ENCODE measurements around the gene BMP10. TPM values are rescaled to one million over a fixed set of nuclear protein-coding genes. Genes with fewer than 3 reads are reported as not detected.
A peak's percentile ranks its signal among the peaks of the same experiment; 100 is the strongest.
"Not testable (repeated sequence)": the region's sequence is repeated elsewhere in the genome, so short reads cannot be mapped to it uniquely, and the experiment has no call there.

The BMP10 gene
- total RNA-seq: not detected in 2 replicates

DNA sequence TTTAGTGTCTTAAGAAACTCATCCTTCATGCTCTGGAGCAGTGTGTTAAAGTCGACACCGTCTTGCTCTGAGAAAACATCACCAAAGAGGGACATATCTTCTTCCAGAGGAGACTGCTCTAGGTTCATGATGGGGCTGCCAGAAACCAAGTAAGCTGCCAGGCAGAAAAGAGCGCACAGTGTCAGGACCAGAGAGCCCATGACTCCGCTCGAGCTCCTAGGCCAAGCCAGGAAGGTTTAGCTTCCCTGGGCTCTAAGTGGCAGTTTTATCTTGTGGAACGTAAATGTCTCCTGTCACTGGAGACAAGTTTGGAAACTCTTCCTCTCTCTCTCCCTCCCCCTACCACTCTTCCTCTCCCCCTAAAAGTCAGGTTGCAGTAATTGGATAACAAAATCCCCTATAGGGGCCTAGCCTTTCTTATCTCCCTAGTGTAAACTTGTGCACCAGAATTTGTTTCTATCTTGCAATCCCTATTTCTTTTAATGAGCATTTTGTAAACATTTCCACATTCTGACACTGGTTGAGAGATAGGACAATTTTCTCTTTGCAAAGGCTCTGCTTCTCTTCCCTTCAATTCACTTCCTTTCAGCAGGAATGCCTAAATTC is at the start of gene BMP10:
Gene BMP10, minus strand, starts transcription at position 239 of the 606 bp plus-strand sequence. Its CDS starts 39 bp downstream, at position 200.
- no peak for DNase-seq (ENCODE audit: low read depth in 2 of 2)

GRCh38 chr2:68920481-68921170 is 49.4 kb upstream of the BMP10 start:
- no peak for DNase-seq (ENCODE audit: low read depth in 2 of 2)

DNA sequence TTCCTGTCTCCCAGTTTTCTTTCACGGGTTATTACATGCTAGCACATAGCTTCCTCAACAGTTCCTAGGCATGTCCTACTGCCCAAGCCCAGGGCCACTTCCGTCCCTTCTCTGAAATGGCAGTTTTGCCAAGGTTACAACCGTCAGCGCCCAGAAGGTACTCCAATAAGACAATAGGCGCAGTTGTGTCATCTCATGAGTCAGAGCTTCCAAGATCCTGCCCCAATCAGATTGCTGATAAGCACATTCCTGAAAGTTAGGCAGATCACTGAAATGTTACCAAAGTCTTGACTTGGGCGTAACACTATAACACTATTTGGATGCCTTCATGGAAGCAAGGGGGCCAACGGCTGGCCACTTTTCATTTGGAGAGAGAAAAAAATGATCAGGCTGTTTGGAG is 47.3 kb upstream of the BMP10 start:
- DNase-seq (ENCODE audit: low read depth in 2 of 2): peak in 1 of 2 donors; percentile 59

DNA sequence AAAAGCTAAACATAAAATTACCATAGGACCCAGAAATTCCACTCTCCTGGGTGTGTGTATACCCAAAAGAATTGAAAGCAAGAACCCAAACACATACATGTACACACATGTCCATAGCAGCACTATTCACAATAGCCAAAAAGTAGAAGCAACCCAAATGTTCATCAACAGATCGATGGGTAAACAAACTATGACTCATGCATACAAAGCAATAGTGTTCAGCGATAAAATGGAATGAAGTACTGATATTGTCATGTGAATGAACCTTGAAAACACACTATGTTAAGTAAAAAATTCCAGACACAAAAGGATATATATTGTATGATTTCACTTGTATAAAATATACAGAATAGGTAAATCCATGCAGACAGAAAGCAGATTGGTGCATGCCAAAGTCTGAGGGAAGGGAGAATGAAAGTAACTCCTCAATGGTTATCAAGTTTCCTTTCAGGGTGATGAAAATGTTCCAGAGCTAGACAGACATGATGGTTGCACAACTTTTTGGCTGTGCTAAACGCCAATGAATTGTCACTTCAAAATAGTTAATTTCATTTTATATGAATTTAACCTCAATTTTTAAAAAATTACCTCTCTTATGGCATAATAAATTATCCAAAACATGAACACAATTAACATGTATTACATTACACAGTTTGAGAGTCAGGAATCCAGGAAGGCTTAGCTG is 46.0 kb upstream of the BMP10 start:
- DNase-seq (ENCODE audit: low read depth in 2 of 2): no peak

DNA sequence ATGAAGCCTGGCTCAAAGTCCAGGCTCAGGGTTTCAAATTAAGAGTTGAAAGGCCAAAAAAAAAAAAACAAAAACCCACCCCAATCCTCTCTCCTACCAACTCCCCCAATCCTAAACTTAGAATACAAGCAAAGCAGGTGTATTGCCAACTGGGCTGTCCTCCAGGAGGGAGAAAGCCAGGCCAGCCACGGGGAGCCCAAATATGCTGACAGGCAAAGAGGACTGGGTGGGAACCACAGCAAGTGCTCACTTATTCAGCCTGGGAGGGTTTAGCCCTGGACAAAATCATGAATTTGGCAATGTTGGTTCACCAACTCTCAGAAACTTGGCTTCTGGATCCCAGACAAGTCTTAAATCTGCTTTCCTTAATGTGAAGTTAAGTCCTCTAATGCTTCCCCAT is 45.0 kb upstream of the BMP10 start:
- no peak for DNase-seq (ENCODE audit: low read depth in 2 of 2)

DNA sequence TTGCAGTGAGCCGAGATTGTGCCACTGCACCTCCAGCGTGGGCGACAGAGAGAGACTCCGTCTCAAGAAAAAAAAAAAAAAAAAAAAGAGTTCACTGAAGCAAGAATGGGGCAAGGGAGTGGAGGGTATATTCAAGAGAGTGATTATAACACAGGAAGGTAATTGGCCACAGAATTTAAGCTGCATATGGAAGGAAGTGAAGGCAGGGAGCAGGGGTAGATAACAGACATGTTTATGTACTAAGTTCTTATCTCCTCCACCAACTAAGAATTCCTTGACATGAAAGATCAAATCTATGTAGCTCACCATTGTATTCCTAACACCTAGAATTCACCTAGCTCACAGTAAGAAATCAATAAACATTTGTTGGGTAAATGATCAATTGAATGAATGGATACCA is 44.2 kb upstream of the BMP10 start:
- DNase-seq (ENCODE audit: low read depth in 2 of 2): no peak

GRCh38 chr2:68913359-68913758 is 42.2 kb upstream of the BMP10 start:
- DNase-seq (ENCODE audit: low read depth in 2 of 2): no peak

DNA sequence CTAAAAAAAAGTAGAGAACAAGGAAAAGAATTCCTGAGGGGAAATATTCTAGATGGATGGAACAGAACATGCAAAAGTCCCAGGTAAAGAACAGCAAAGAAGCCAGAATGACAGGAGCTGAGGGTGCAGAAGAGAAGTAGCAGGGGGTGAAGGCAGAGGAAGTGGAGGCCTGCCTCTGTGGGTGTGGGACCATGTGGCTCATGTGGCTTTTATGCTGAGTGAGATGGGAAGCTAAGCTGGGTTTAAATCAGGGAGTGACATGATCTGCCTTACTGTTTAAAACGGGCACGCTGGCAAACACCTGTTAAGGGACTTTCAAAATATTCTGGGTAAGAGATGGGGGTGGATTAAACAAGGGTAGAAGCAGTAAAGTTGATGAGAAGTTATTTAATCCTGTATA is 41.5 kb upstream of the BMP10 start:
- DNase-seq (ENCODE audit: low read depth in 2 of 2): no peak

GRCh38 chr2:68912111-68912510 is 40.9 kb upstream of the BMP10 start:
- DNase-seq (ENCODE audit: low read depth in 2 of 2): no peak

GRCh38 chr2:68911709-68912108 is 40.5 kb upstream of the BMP10 start:
- no peak for DNase-seq (ENCODE audit: low read depth in 2 of 2)

DNA sequence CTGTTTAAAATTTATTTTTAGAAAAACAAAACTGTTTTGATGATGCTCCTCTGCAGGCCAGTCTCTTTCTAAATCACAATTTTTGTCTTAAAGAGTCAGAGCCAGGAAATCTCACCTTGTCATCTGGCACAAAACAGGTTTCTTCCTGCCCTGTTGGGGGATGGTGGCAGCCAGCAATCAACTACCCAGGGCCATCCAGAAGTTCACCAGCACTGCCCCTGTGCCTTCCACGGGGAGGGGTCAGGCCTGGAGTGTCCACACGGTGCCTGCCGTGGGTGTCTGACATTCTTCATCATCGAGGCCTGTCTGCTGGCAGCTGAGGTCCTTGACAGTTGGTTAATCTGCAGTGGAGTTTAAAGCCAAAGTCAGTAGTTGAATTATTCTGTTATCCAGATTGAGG is 40.0 kb upstream of the BMP10 start:
- no peak for DNase-seq (ENCODE audit: low read depth in 2 of 2)

DNA sequence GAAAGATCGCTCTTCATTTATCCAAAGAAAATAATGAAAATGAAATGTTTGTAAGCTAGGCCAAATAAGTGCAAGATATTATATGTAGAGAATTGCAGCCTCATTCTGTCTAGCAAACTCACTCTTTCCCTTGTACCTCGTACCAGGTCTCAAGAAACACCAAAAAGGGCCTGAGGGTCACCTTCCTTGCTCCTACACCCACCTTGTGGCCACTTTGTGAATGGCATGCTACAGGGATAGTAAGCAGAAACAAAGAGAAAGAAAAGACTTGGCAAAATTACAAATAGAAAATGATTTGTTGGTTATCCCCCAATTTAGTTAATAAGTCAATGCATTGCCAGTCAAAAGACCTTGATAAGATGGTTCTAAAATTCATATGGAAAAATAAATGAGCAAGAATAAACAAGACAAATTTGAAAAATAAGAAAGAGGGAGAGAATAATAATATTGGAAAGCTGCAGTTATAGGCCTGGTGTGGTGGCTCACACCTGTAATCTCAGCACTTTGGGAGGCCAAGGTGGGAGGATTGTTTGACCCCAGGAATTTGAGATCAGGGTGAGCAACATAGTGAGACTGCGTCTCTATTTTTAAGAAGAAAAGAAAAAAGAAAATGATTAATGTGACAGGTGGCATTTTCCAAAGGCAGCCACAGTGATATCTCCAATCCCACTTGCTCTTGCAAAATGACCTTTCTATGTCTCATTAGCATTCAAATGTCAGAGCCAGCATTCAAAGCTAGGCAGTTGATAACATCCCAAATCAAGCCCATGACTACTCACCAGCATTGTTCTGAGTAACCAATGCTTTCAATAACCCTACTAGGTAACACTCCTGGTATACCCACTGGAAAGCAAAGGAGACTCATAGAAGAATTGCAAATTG is 38.8 kb upstream of the BMP10 start:
- peak; percentile 35 to 74 for DNase-seq (ENCODE audit: low read depth in 2 of 2)

DNA sequence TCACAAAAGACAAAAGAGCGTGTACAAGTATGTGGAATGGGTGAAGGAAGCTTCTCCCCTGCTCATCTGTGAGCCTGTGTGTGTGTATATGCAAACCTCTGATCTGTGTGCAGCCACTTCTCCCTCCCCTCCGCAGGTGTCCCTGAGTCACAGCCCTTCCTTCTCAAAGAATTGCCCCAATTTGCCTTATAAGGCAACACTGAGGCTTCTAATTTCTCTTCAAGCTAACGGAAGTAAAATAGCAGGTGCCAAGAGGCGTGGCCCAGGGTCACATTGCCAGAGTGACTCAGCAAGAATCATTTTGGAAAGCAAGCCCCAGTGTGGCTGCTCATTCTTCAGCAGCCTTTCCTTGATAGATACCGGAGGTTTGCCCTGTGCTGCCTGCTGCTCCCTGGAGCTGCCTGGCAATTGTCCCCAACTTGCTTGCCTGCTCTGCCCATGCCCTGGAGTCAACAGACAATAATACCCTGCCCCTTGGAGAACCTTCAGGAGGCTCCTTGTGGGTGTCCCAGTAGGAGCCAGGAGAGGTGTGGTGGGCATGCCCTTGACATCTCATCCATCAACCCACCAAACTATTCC is 37.3 kb upstream of the BMP10 start:
- peak; percentile 6 to 69 for DNase-seq (ENCODE audit: low read depth in 2 of 2)

DNA sequence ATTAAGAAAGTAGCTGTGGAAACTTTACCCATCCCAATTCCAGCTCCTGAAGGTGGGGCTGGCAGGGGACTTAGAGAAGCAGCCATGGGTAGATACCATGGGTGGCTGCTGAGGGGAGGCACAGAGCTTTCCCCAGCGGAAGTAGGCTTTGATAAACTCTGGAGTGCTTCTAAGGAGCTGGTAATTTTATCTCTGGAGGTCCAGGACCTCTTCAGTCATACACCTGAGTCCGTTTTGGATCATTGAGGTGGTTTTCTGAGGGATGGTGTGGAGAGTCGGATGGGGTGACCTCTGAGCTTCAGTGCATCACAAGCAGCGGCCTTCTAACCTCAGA is 36.7 kb upstream of the BMP10 start:
- DNase-seq (ENCODE audit: low read depth in 2 of 2): no peak

DNA sequence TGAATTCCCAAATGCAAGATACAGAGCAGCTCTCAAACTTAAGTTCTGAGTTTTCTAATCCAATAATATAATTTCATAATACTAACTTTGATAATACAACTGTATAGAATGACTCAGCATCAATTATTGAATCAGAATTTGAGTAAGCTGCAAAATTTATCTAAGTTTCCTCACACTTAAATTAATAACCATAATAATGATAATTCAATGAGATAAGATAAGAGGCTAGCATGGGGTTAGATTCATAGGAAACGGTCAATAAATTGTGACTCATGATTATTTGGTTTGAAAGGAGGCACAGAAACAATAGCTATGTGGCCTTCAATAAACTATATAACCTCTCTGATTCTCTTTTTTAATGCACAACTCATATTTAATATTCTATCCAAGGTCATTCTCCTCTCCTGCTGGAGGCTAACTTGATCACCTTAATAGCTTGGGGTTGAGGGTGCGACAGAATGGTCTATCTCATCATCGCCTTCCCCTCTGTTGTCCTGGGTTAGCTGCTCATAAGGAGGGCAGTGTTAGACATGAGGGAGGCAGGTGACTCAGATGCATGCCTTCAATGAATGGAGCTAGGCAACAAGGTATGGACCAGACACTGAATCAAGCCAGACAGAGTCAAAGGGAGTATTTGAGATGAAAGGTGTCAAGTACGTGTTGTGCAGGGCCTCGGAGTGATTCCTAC is 36.2 kb upstream of the BMP10 start:
- DNase-seq (ENCODE audit: low read depth in 2 of 2): no peak

DNA sequence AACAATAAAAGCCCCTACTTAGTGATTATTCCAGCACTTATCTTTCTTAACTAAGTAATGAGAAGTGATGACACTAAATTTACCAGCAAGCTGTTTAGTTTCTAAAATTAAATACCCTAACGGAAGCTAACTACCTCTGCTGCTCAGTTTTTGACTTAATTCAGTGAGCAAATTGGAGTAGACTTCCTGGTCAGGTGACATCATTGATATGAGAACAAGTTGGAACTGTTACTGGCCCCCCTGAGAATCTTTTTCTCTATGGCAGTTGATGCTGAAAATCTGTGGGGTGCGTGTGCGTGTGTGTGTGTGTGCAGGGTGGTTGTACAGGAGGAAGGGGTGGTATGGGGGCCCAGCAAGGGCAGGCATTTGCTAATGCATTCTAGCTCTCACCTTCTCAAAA is 35.5 kb upstream of the BMP10 start:
- no peak for DNase-seq (ENCODE audit: low read depth in 2 of 2)

- no peak for DNase-seq (ENCODE audit: low read depth in 2 of 2)
Observed at GRCh38 chr2:68905116-68905515, 33.9 kb upstream of the BMP10 start.

DNA sequence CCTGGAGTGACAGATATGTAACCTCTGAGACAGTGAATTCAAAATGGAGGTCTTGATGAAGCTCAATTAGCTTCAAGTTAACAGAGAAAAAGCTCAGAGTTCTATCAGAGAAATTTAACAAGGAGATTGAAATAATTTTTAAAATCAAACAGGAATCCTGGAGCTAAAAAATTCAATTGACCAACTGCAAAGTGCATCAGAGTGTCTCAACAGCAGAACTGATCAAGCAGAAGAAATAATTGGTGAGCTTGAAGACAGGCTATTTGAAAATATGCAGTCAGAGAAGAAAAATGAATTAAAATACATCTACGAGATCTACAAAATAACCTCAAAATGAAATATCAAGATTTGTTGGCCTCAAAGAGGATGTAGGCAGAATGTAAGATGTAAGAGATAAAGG is 30.4 kb upstream of the BMP10 start:
- DNase-seq (ENCODE audit: low read depth in 2 of 2): no peak

DNA sequence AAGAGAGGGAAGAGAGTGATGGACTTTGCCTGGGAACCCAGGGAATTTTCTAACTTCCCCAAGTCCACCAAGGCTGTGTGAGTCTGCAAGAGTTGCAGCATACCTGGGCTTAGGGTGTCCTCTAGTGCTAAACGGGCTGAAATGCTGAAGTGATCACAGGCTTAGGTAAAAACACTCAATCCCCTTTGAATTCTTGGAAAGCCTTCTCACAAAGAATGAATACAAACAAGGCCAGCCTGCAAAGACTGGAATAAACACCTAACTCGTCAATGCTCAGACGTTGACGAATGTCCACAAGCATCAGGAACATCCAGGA is 30.0 kb upstream of the BMP10 start:
- DNase-seq (ENCODE audit: low read depth in 2 of 2): peak; percentile 11 to 34

- no peak for DNase-seq (ENCODE audit: low read depth in 2 of 2)
Observed at GRCh38 chr2:68900496-68901198, 29.4 kb upstream of the BMP10 start.

- not testable (repeated sequence) for DNase-seq (ENCODE audit: low read depth in 2 of 2)
Observed at GRCh38 chr2:68895981-68896380, 24.8 kb upstream of the BMP10 start.
